ENCODE measurements around the gene E2F4.

Gene E2F4

DNA sequence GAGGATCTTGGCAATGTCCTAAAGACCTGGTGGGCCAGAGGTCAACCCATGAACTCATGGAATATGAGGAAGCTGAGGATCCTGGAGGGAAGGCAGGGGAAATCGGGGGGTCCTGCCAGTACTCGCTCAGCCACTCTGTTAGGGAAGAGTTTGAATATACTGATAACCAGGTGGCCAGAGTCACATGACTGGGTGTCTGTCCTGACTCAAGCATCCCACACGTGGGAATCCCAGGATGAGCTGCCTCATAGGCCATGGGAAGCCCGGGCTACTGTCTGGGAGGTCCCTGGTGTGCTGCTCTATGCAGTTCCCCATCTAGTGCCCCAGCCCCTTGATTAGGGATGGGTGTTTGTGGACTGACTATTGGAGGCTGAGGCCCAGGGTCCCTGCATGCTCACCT is 3.6 kb upstream of the E2F4 start:
- peaks cover 9% of the 10 kb centered on the region for H3K4me1 ChIP-seq (ENCODE audit: insufficient read depth, low read length, poor library complexity, severe bottlenecking)

GRCh38 chr16:67188798-67189197 is 3.2 kb upstream of the E2F4 start:
- Histone ChIP-seq H3K9me2 (replicated peaks; ENCODE audit: low read depth, low read length) (no peaks in the 10 kb centered on the region), H3K9ac (ENCODE audit: low read depth, low read length, poor library complexity, severe bottlenecking) (no peak overlapping the region), H3K4me1 (ENCODE audit: insufficient read depth, low read length, poor library complexity, severe bottlenecking) (peaks cover 13% of the 10 kb centered on the region), H3K36me3 (ENCODE audit: insufficient read depth, low read length) (no peaks in the 10 kb centered on the region), H3K27me3 (ENCODE audit: insufficient read depth, low read length, poor library complexity, severe bottlenecking) (no peaks in the 10 kb centered on the region), H3K79me2 (ENCODE audit: insufficient read depth, low read length) (peaks cover 18% of the 10 kb centered on the region), H2AFZ (ENCODE audit: low read length) (no peak overlapping the region), H3F3A (ENCODE audit: low read depth) (no peaks in the 10 kb centered on the region), H3K4me3 (ENCODE audit: low read length, poor library complexity, severe bottlenecking) (no peak overlapping the region), H4K20me1 (ENCODE audit: insufficient read depth, low read length, poor library complexity, severe bottlenecking) (peaks cover 27% of the 10 kb centered on the region), H3K9me3 (ENCODE audit: insufficient read depth, low read depth, low read length) (no peaks in the 10 kb centered on the region), H3K4me2 (ENCODE audit: low read depth, low read length, poor library complexity, severe bottlenecking) (no peak overlapping the region)
- TF ChIP-seq EZH2phosphoT487 (IDR thresholded peaks at IDR 0.05; ENCODE audit: borderline replicate concordance), result no peak
- TF ChIP-seq, protein P1, sequence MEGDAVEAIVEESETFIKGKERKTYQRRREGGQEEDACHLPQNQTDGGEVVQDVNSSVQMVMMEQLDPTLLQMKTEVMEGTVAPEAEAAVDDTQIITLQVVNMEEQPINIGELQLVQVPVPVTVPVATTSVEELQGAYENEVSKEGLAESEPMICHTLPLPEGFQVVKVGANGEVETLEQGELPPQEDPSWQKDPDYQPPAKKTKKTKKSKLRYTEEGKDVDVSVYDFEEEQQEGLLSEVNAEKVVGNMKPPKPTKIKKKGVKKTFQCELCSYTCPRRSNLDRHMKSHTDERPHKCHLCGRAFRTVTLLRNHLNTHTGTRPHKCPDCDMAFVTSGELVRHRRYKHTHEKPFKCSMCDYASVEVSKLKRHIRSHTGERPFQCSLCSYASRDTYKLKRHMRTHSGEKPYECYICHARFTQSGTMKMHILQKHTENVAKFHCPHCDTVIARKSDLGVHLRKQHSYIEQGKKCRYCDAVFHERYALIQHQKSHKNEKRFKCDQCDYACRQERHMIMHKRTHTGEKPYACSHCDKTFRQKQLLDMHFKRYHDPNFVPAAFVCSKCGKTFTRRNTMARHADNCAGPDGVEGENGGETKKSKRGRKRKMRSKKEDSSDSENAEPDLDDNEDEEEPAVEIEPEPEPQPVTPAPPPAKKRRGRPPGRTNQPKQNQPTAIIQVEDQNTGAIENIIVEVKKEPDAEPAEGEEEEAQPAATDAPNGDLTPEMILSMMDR (conservative IDR thresholded peaks at IDR 0.05; ENCODE audit: low read length), result no peak

More for the DNA sequence above, 3.6 kb upstream of the E2F4 start:
- no peaks in the 10 kb centered on the region for H3F3A ChIP-seq (ENCODE audit: low read depth)
- H3K27me3 ChIP-seq (ENCODE audit: insufficient read depth, low read length, poor library complexity, severe bottlenecking), result no peaks in the 10 kb centered on the region
- H3K4me2 ChIP-seq (ENCODE audit: low read depth, low read length, poor library complexity, severe bottlenecking), result no peak overlapping the region
- H3K79me2 ChIP-seq (ENCODE audit: insufficient read depth, low read length), result peaks cover 14% of the 10 kb centered on the region
- H3K36me3 ChIP-seq (ENCODE audit: insufficient read depth, low read length), result no peaks in the 10 kb centered on the region
- no peaks in the 10 kb centered on the region for H3K9me2 ChIP-seq (replicated peaks; ENCODE audit: low read depth, low read length)
- no peak overlapping the region for H3K9ac ChIP-seq (ENCODE audit: low read depth, low read length, poor library complexity, severe bottlenecking)
- H2AFZ ChIP-seq (ENCODE audit: low read length), result no peak overlapping the region
- H3K9me3 ChIP-seq (ENCODE audit: insufficient read depth, low read depth, low read length), result no peaks in the 10 kb centered on the region
- H3K4me3 ChIP-seq (ENCODE audit: low read length, poor library complexity, severe bottlenecking), result no peak overlapping the region
- no peak for TF ChIP-seq EZH2phosphoT487 (IDR thresholded peaks at IDR 0.05; ENCODE audit: borderline replicate concordance)
- TF ChIP-seq, protein P1 (conservative IDR thresholded peaks at IDR 0.05; ENCODE audit: low read length), result no peak
- H4K20me1 ChIP-seq (ENCODE audit: insufficient read depth, low read length, poor library complexity, severe bottlenecking), result peaks cover 22% of the 10 kb centered on the region

DNA sequence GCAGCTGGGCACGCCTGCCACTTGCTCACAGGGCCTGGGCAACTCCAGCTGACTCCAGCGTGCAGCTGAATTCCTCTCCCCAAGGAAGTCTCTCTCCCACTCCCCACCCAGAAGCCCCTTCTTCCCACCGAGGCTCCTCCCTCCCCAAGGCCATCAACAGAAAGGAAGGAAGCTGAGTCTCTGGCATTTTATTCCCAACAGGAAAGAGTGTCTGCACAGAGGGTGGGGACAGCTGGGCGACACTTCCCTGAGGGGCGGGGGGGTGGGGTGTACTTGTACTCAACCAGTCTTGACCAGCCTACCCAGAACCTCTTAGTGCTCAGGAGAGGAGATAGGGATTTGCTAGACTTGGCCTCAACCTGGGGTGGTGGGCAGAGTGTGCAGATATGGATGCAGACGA is 1.9 kb upstream of the E2F4 start, which contains the start of gene EXOC3L1:
Gene EXOC3L1 (minus strand): TSS at position 96 of the 400 bp plus-strand sequence. CDS start 460 bp downstream, outside the sequence.
- H3K27me3 ChIP-seq (ENCODE audit: insufficient read depth, low read length, poor library complexity, severe bottlenecking), result no peaks in the 10 kb centered on the region
- H4K20me1 ChIP-seq (ENCODE audit: insufficient read depth, low read length, poor library complexity, severe bottlenecking), result peaks cover 26% of the 10 kb centered on the region
- H3K4me2 ChIP-seq (ENCODE audit: low read depth, low read length, poor library complexity, severe bottlenecking), result no peak within 1 kb of the TSS
- peaks cover 16% of the 10 kb centered on the region for H3K4me1 ChIP-seq (ENCODE audit: insufficient read depth, low read length, poor library complexity, severe bottlenecking)
- H3F3A ChIP-seq (ENCODE audit: low read depth), result no peaks in the 10 kb centered on the region
- TF ChIP-seq, protein P1 (conservative IDR thresholded peaks at IDR 0.05; ENCODE audit: low read length), result no peak
- TF ChIP-seq EZH2phosphoT487 (IDR thresholded peaks at IDR 0.05; ENCODE audit: borderline replicate concordance), result no peak
- H3K9me3 ChIP-seq (ENCODE audit: insufficient read depth, low read depth, low read length), result no peaks in the 10 kb centered on the region
- no peak within 1 kb of the TSS for H2AFZ ChIP-seq (ENCODE audit: low read length)
- H3K79me2 ChIP-seq (ENCODE audit: insufficient read depth, low read length), result peaks cover 31% of the 10 kb centered on the region
- peaks cover 7% of the 10 kb centered on the region; the same call in 1 of the 2 replicates for H3K36me3 ChIP-seq (ENCODE audit: insufficient read depth, low read length)
- H3K9ac ChIP-seq (ENCODE audit: low read depth, low read length, poor library complexity, severe bottlenecking), result no peak within 1 kb of the TSS
- no peaks in the 10 kb centered on the region for H3K9me2 ChIP-seq (replicated peaks; ENCODE audit: low read depth, low read length)
- H3K4me3 ChIP-seq (ENCODE audit: low read length, poor library complexity, severe bottlenecking), result no peak within 1 kb of the TSS
